Right lobe of liver (tissue), 4 donors: ENCODE results near the gene ZDHHC11.

Experiments
- POLR2A ChIP-seq: fragments of 450-650 bp; IDR thresholded peaks from one replicate; pipeline ENCODE4 v1.6.1; 2017; ENCODE audit warnings: antibody characterized with exemption, mild to moderate bottlenecking
- TF ChIP-seq, protein P1 (sequence below), 4 donors: fragments of 200-600 bp in 3 of 4; fragments of 450-650 bp in 1 of 4; IDR thresholded peaks; one replicate each; pipeline versions ENCODE4 v1.5.1 to v1.8.0; 2016 to 2022; ENCODE audit warnings: antibody characterized with exemption in 4 of 4, mild to moderate bottlenecking in 2 of 4
- donor health status: DM: no; HTN: no; CAD: no.
- donor health status: DM: no; HTN: no; CAD: no.
- donor health status: DM: no; HTN: yes; CAD: no.

DNA sequence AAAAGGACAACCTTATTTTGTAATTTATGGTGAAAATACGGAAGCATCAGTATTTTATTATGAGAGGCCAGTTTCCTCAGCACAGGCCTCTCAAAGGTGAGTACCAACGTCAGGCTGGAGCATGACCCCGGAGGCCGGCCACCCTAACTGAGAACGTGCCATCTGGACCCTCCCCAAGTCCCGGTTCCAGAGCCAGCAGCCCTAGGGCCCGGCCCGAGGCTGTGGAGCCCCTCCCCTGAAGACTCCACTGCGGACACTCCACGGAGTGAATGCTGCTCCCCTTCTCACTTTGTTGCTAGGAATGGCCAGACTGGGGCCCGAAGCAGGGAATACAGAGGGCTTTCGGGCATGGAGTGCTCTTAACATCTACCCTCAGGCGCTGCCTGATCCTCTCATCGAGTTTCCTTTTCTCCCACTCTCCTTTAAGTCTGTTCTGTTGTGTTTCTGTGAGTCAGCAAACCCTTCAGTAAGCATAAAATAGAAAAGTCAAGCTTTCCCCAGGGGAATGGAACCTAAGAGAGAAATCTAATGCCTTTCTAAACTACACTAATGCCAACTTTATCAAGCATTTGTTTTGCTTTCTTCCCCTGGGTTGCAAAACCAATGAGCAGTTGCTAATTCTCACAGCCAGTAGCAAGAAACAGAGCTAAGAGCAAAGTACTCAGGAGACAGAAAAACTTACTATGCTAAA, 37.3 kb upstream of the ZDHHC11 start:
- TF ChIP-seq, protein P1, sequence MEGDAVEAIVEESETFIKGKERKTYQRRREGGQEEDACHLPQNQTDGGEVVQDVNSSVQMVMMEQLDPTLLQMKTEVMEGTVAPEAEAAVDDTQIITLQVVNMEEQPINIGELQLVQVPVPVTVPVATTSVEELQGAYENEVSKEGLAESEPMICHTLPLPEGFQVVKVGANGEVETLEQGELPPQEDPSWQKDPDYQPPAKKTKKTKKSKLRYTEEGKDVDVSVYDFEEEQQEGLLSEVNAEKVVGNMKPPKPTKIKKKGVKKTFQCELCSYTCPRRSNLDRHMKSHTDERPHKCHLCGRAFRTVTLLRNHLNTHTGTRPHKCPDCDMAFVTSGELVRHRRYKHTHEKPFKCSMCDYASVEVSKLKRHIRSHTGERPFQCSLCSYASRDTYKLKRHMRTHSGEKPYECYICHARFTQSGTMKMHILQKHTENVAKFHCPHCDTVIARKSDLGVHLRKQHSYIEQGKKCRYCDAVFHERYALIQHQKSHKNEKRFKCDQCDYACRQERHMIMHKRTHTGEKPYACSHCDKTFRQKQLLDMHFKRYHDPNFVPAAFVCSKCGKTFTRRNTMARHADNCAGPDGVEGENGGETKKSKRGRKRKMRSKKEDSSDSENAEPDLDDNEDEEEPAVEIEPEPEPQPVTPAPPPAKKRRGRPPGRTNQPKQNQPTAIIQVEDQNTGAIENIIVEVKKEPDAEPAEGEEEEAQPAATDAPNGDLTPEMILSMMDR (IDR thresholded peaks at IDR 0.05), result no peak
- no peak for TF ChIP-seq POLR2A
